ENCODE results near the gene TMPRSS12. TPM values are rescaled to one million over a fixed set of nuclear protein-coding genes. Genes with fewer than 3 reads are reported as not detected.
A peak's percentile ranks its signal among the peaks of the same experiment; 100 is the strongest.

Gene TMPRSS12
- total and polyA plus RNA-seq, 2 of the 13 experiments (the other 11 are each of a cell fraction or from before 2014, with no cell fraction given), result not detected

DNA sequence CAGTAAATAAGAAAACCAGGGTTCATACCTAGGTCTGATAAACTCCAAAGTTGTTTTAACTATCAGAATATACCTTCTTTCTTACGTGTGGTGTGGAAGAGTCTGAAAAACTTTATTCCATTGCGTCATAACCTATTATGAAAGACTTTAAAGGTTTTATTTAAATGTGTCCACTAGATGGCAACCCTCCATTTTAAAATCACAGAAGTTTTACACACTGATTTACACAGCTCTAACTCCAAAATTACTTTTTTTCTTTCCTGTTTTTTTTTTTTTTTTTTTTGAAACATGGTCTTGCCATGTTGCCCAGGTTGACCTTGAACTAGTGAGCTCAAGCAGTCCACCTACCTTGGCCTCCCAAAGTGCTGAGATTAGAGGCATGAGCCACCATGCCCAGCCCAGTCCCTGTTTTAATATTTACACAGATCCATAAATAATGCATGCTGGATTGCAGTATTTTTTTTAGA is 17.3 kb upstream of the TMPRSS12 start (continued):
- TF ChIP-seq ZNF850 (CRISPR knock-in tag; conservative IDR thresholded peaks at IDR 0.05) (no peak), CREB1 (IDR thresholded peaks at IDR 0.05) (peak; percentile 48; the same call in 1 of the 2 replicates), CREB1 (CRISPR knock-in tag; IDR thresholded peaks at IDR 0.05) (no peak), NR2F6 (IDR thresholded peaks at IDR 0.05) (0 out of 2 replicates have a peak, but pooled peaks have one; percentile 4), NR2F6 (CRISPR knock-in tag; IDR thresholded peaks at IDR 0.05) (no peak), THAP11 (CRISPR knock-in tag; IDR thresholded peaks at IDR 0.05) (0 out of 2 replicates have a peak, but pooled peaks have one; percentile 22), ZNF30 (CRISPR knock-in tag; IDR thresholded peaks at IDR 0.05) (no peak), MXD4 (CRISPR knock-in tag; IDR thresholded peaks at IDR 0.05) (no peak), ATF7 (IDR thresholded peaks at IDR 0.05) (peak; percentile 83), ATF7 (CRISPR knock-in tag; IDR thresholded peaks at IDR 0.05) (no peak), GLI4 (CRISPR knock-in tag; IDR thresholded peaks at IDR 0.05; ENCODE audit: borderline replicate concordance) (no peak), SMC3 (IDR thresholded peaks at IDR 0.05; ENCODE audit: low read length) (peak; percentile 70), ZNF326 (CRISPR knock-in tag; IDR thresholded peaks at IDR 0.05; ENCODE audit: borderline replicate concordance) (no peak), STAG1 (CRISPR knock-in tag; IDR thresholded peaks at IDR 0.05) (peak; percentile 71), DPF2 (CRISPR knock-in tag; IDR thresholded peaks at IDR 0.05; ENCODE audit: borderline replicate concordance, low read depth) (no peak)
- TF ChIP-seq, protein P1, sequence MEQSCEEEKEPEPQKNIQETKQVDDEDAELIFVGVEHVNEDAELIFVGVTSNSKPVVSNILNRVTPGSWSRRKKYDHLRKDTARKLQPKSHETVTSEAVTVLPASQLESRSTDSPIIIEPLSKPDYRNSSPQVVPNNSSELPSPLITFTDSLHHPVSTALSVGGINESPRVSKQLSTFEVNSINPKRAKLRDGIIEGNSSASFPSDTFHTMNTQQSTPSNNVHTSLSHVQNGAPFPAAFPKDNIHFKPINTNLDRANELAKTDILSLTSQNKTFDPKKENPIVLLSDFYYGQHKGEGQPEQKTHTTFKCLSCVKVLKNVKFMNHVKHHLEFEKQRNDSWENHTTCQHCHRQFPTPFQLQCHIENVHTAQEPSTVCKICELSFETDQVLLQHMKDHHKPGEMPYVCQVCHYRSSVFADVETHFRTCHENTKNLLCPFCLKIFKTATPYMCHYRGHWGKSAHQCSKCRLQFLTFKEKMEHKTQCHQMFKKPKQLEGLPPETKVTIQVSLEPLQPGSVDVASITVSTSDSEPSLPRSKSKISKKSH (CRISPR knock-in tag; IDR thresholded peaks at IDR 0.05; ENCODE audit: borderline replicate concordance), result no peak
- TF ChIP-seq, protein P2, sequence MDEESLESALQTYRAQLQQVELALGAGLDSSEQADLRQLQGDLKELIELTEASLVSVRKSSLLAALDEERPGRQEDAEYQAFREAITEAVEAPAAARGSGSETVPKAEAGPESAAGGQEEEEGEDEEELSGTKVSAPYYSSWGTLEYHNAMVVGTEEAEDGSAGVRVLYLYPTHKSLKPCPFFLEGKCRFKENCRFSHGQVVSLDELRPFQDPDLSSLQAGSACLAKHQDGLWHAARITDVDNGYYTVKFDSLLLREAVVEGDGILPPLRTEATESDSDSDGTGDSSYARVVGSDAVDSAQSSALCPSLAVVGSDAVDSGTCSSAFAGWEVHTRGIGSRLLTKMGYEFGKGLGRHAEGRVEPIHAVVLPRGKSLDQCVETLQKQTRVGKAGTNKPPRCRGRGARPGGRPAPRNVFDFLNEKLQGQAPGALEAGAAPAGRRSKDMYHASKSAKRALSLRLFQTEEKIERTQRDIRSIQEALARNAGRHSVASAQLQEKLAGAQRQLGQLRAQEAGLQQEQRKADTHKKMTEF (CRISPR knock-in tag; IDR thresholded peaks at IDR 0.05), result 0 out of 2 replicates have a peak, but pooled peaks have one; percentile 26
- TF ChIP-seq, protein P3, sequence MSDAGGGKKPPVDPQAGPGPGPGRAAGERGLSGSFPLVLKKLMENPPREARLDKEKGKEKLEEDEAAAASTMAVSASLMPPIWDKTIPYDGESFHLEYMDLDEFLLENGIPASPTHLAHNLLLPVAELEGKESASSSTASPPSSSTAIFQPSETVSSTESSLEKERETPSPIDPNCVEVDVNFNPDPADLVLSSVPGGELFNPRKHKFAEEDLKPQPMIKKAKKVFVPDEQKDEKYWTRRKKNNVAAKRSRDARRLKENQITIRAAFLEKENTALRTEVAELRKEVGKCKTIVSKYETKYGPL (CRISPR knock-in tag; IDR thresholded peaks at IDR 0.05), result 0 out of 2 replicates have a peak, but pooled peaks have one; percentile 33
- TF ChIP-seq, protein P4, sequence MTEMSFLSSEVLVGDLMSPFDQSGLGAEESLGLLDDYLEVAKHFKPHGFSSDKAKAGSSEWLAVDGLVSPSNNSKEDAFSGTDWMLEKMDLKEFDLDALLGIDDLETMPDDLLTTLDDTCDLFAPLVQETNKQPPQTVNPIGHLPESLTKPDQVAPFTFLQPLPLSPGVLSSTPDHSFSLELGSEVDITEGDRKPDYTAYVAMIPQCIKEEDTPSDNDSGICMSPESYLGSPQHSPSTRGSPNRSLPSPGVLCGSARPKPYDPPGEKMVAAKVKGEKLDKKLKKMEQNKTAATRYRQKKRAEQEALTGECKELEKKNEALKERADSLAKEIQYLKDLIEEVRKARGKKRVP (CRISPR knock-in tag; IDR thresholded peaks at IDR 0.05), result peak in 1 of 2 experiments; percentile 56; a peak in 1 of 4 replicates
- TF ChIP-seq, protein P5, sequence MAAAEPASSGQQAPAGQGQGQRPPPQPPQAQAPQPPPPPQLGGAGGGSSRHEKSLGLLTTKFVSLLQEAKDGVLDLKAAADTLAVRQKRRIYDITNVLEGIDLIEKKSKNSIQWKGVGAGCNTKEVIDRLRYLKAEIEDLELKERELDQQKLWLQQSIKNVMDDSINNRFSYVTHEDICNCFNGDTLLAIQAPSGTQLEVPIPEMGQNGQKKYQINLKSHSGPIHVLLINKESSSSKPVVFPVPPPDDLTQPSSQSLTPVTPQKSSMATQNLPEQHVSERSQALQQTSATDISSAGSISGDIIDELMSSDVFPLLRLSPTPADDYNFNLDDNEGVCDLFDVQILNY (CRISPR knock-in tag; conservative IDR thresholded peaks at IDR 0.05), result no peak
- TF ChIP-seq, protein P6, sequence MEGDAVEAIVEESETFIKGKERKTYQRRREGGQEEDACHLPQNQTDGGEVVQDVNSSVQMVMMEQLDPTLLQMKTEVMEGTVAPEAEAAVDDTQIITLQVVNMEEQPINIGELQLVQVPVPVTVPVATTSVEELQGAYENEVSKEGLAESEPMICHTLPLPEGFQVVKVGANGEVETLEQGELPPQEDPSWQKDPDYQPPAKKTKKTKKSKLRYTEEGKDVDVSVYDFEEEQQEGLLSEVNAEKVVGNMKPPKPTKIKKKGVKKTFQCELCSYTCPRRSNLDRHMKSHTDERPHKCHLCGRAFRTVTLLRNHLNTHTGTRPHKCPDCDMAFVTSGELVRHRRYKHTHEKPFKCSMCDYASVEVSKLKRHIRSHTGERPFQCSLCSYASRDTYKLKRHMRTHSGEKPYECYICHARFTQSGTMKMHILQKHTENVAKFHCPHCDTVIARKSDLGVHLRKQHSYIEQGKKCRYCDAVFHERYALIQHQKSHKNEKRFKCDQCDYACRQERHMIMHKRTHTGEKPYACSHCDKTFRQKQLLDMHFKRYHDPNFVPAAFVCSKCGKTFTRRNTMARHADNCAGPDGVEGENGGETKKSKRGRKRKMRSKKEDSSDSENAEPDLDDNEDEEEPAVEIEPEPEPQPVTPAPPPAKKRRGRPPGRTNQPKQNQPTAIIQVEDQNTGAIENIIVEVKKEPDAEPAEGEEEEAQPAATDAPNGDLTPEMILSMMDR (CRISPR knock-in tag; IDR thresholded peaks at IDR 0.05), result peak; percentile 58
